GM23338 (cell line): Measurements from ENCODE around the gene ALCAM. TPM values are rescaled to one million over a fixed set of nuclear protein-coding genes. Genes with fewer than 3 reads are reported as not detected.

Source experiments
- ATAC-seq: fragments of 200-7000 bp; cut with Tn5 transposase; 3 replicates; pipeline ENCODE4 v1.9.1; 2020
- DNase-seq: peaks from one replicate; pipeline ENCODE4 v3.0.0-alpha.2; 2015; ENCODE audit warnings: low spot score
- H2AFZ ChIP-seq: fragments of 200-600 bp; sonication (generic); 2 replicates; pipeline ENCODE4 v1.8.0; 2016; ENCODE audit warnings: antibody characterized with exemption, mild to moderate bottlenecking, moderate library complexity
- H3F3A ChIP-seq: fragments of 200-600 bp; sonication (generic); replicated peaks from 2 replicates; pipeline ENCODE4 v1.8.0; 2017; ENCODE audit warnings: antibody characterized with exemption, mixed run types, low read depth
- H3K27ac ChIP-seq: fragments of 200-600 bp; sonication (generic); 2 replicates; pipeline ENCODE4 v1.6.1; 2016; ENCODE audit warnings: low read depth
- H3K27me3 ChIP-seq: fragments of 200-600 bp; sonication (generic); 2 replicates; pipeline ENCODE4 v1.8.0; 2016; ENCODE audit warnings: mild to moderate bottlenecking, mixed run types, moderate library complexity; ENCODE audit not compliant: insufficient read depth
- H3K36me3 ChIP-seq: fragments of 200-600 bp; sonication (generic); 2 replicates; pipeline ENCODE4 v1.8.0; 2016; ENCODE audit warnings: mild to moderate bottlenecking; ENCODE audit not compliant: insufficient read depth
- H3K4me1 ChIP-seq: fragments of 200-600 bp; sonication (generic); 2 replicates; pipeline ENCODE4 v1.8.0; 2016; ENCODE audit warnings: mild to moderate bottlenecking, moderate library complexity; ENCODE audit not compliant: insufficient read depth
- H3K4me2 ChIP-seq: fragments of 200-600 bp; sonication (generic); 2 replicates; pipeline ENCODE4 v1.7.1; 2017; ENCODE audit warnings: mixed run types
- H3K4me3 ChIP-seq: fragments of 200-600 bp; sonication (generic); 2 replicates; pipeline ENCODE4 v1.6.1; 2016; ENCODE audit warnings: mixed run types
- H3K79me2 ChIP-seq: fragments of 200-600 bp; sonication (generic); replicated peaks from 2 replicates; pipeline ENCODE4 v1.8.0; 2017; ENCODE audit warnings: mild to moderate bottlenecking; ENCODE audit not compliant: insufficient read depth
- H3K9me2 ChIP-seq: fragments of 200-600 bp; sonication (generic); 2 replicates; pipeline ENCODE4 v1.8.0; 2017; ENCODE audit not compliant: insufficient read depth
- H4K20me1 ChIP-seq: fragments of 200-600 bp; sonication (generic); replicated peaks from 2 replicates; pipeline ENCODE4 v1.8.0; 2017; ENCODE audit warnings: mild to moderate bottlenecking; ENCODE audit not compliant: insufficient read depth
- H3K27ac Mint-ChIP-seq: 2 replicates; pipeline ENCODE4 v1.8.0; 2020; ENCODE audit warnings: inconsistent platforms, mild to moderate bottlenecking, moderate library complexity, mixed read lengths
- H3K27me3 Mint-ChIP-seq: 3 replicates; pipeline ENCODE4 v1.8.0; 2022; ENCODE audit warnings: low read depth, mild to moderate bottlenecking, moderate library complexity, mixed read lengths, inconsistent platforms; ENCODE audit not compliant: insufficient read depth, poor library complexity
- H3K36me3 Mint-ChIP-seq: 3 replicates; pipeline ENCODE4 v1.8.0; 2021; ENCODE audit warnings: low read depth, mild to moderate bottlenecking, inconsistent platforms, moderate library complexity, mixed read lengths
- H3K4me1 Mint-ChIP-seq: 3 replicates; pipeline ENCODE4 v1.8.0; 2020; ENCODE audit warnings: mild to moderate bottlenecking, inconsistent platforms, mixed read lengths
- H3K4me3 Mint-ChIP-seq: 3 replicates; pipeline ENCODE4 v1.8.0; 2021; ENCODE audit warnings: moderate library complexity, mild to moderate bottlenecking, inconsistent platforms, mixed read lengths
- H3K9me3 Mint-ChIP-seq: 3 replicates; pipeline ENCODE4 v1.8.0; 2020; ENCODE audit warnings: moderate library complexity, mild to moderate bottlenecking, inconsistent platforms, mixed read lengths
- CREB1 ChIP-seq: fragments of 250-450 bp; sonication (Bioruptor Pico); IDR thresholded peaks from 2 replicates; pipeline ENCODE4 v1.5.0; 2020; ENCODE audit warnings: low read depth, mild to moderate bottlenecking, moderate library complexity
- ETS1 ChIP-seq: IDR thresholded peaks from 2 replicates; pipeline ENCODE4 v1.6.1; 2016; ENCODE audit warnings: antibody characterized with exemption
- EZH2phosphoT487 ChIP-seq: fragments of 200-600 bp; sonication (generic); IDR thresholded peaks from one replicate; pipeline ENCODE4 v1.8.1; 2018; ENCODE audit warnings: antibody characterized with exemption; ENCODE audit not compliant: unreplicated experiment
- JUNB ChIP-seq: IDR thresholded peaks from one replicate; pipeline ENCODE4 v1.6.1; 2016; ENCODE audit warnings: antibody characterized with exemption; ENCODE audit not compliant: unreplicated experiment
- NANOG ChIP-seq: IDR thresholded peaks from 2 replicates; pipeline ENCODE4 v1.6.1; 2016; ENCODE audit warnings: antibody characterized with exemption, borderline replicate concordance
- POLR2AphosphoS5 ChIP-seq: IDR thresholded peaks from 2 replicates; pipeline ENCODE4 v1.6.1; 2016; ENCODE audit warnings: antibody characterized with exemption, low read depth
- REST ChIP-seq: IDR thresholded peaks from one replicate; pipeline ENCODE4 v1.6.1; 2018; ENCODE audit warnings: antibody characterized with exemption; ENCODE audit not compliant: unreplicated experiment
- STAT1 ChIP-seq: IDR thresholded peaks from one replicate; pipeline ENCODE4 v1.6.1; 2016; ENCODE audit warnings: antibody characterized with exemption; ENCODE audit not compliant: unreplicated experiment
- ZNF114 ChIP-seq: fragments of 250-450 bp; sonication (Bioruptor Pico); IDR thresholded peaks from 2 replicates; pipeline ENCODE4 v1.5.0; 2020; ENCODE audit warnings: mild to moderate bottlenecking, moderate library complexity
- ZNF462 ChIP-seq: fragments of 250-450 bp; sonication (Bioruptor Pico); IDR thresholded peaks from 2 replicates; pipeline ENCODE4 v1.5.0; 2020; ENCODE audit warnings: mild to moderate bottlenecking, moderate library complexity
- polyA plus RNA-seq: library from polyadenylated mRNA; unstranded; fragments of >200 nt; fragmentation: Nextera tagmentation; extraction: Ambion mirVana; gene quantifications from 2 replicates; pipeline ENCODE4 v1.2.1, GENCODE V29; 2016
- total RNA-seq: library from RNA; depleted of rRNA; stranded (reverse); fragments of >200 nt; shearing (Covaris generic); gene quantifications from 2 replicates; pipeline ENCODE4 v1.2.3, GENCODE V29; 2014

The ALCAM gene
- total and polyA plus RNA-seq, 2 experiments from 2014 or later, result 11.3 to 36.0 TPM

DNA sequence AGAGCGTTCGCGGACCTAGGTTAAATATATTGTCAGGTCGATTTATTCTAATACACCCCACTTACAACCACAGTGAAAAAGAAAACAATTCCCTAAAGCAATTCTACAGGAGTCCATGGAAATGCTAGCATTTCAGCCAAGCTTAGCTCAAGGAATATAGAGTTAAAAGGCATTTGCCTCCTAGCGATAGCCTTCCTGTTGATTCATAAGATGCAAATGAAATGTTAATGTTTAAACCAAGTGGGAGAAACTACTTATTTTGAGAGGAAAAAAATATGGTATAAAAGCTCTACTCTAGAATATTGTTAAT lies 1.7 kb upstream of the ALCAM start:
- H3K27me3 ChIP-seq, result peaks cover 28% of the 10 kb centered on the region
- peaks cover 3% of the 10 kb centered on the region; the same call in 1 of the 2 replicates for H3K79me2 ChIP-seq
- TF ChIP-seq EZH2phosphoT487 (no peak), ZNF114 (CRISPR knock-in tag) (no peak), STAT1 (no peak), ETS1 (no peak), POLR2AphosphoS5 (no peak), CREB1 (CRISPR knock-in tag) (no peak), JUNB (no peak), NANOG (no peak), REST (no peak), ZNF462 (CRISPR knock-in tag) (no peak)
- ATAC-seq (no peak), DNase-seq (peak; percentile 26)
- no peaks in the 10 kb centered on the region for H3K9me3 Mint-ChIP-seq
- H2AFZ ChIP-seq, result no peak overlapping the region
- H3K27ac ChIP-seq, result no peak overlapping the region
- peak overlapping the region; percentile 91 for H3K4me2 ChIP-seq
- H3K9me2 ChIP-seq, result no peaks in the 10 kb centered on the region
- no peak overlapping the region for H3K27ac Mint-ChIP-seq
- no peaks in the 10 kb centered on the region for H3F3A ChIP-seq
- H3K4me3 Mint-ChIP-seq, result peak overlapping the region; percentile 92
- H4K20me1 ChIP-seq, result no peaks in the 10 kb centered on the region
- H3K4me1 ChIP-seq, result peaks cover 8% of the 10 kb centered on the region
- H3K4me3 ChIP-seq, result peak overlapping the region; percentile 79
- H3K36me3 ChIP-seq, result no peaks in the 10 kb centered on the region
- no peaks in the 10 kb centered on the region for H3K36me3 Mint-ChIP-seq
- peaks cover 19% of the 10 kb centered on the region for H3K4me1 Mint-ChIP-seq
- peaks cover 23% of the 10 kb centered on the region for H3K27me3 Mint-ChIP-seq
